Thoracic aorta (tissue), 2 donors: ENCODE data around the gene MYH8. TPM values are rescaled to one million over a fixed set of nuclear protein-coding genes. Genes with fewer than 3 reads are reported as not detected.

Experiments used
- ATAC-seq: fragments of 150-250 bp; one replicate; pipeline ENCODE4 v1.8.0; 2017; ENCODE audit warnings: low read depth; ENCODE audit not compliant: insufficient number of reproducible peaks, low FRiP score
- DNase-seq: peaks from one replicate; pipeline ENCODE4 v3.0.0-alpha.2; 2020; ENCODE audit warnings: low spot score
- H3K27ac ChIP-seq, 2 donors: fragments of 200-600 bp; sonication (generic); 1 replicate in 1 of 2; 2 replicates in 1 of 2; pipeline ENCODE4 v1.5.1; 2016; ENCODE audit warnings: mild to moderate bottlenecking in 2 of 2, moderate library complexity in 2 of 2
- H3K27me3 ChIP-seq: fragments of 200-600 bp; sonication (generic); replicated peaks from 2 replicates; pipeline ENCODE4 v1.6.0; 2016; ENCODE audit warnings: mild to moderate bottlenecking; ENCODE audit not compliant: insufficient read depth
- H3K36me3 ChIP-seq: fragments of 200-600 bp; sonication (generic); one replicate; pipeline ENCODE4 v1.5.1; 2016
- H3K4me1 ChIP-seq, 2 donors: fragments of 200-600 bp; sonication (generic); 1 replicate in 1 of 2; 2 replicates in 1 of 2; pipeline versions ENCODE4 v1.5.1 to v1.6.0; 2016; ENCODE audit warnings: low read depth in 2 of 2, mild to moderate bottlenecking in 1 of 2; ENCODE audit not compliant: control insufficient read depth in 1 of 2
- H3K4me3 ChIP-seq: fragments of 200-600 bp; sonication (generic); 2 replicates; pipeline ENCODE4 v1.5.1; 2016; ENCODE audit warnings: mild to moderate bottlenecking
- H3K9me3 ChIP-seq: fragments of 200-600 bp; sonication (generic); 2 replicates; pipeline ENCODE4 v1.5.1; 2016
- CTCF ChIP-seq: fragments of 200-600 bp; sonication (generic); IDR thresholded peaks from one replicate; pipeline ENCODE4 v1.5.1; 2019; ENCODE audit warnings: antibody characterized with exemption
- total RNA-seq, 2 donors: library from RNA; depleted of rRNA; stranded (reverse); fragments of >200 nt; gene quantifications; one replicate each; pipeline versions ENCODE4 v1.1.0 to v1.2.3, GENCODE V29; 2016

MYH8 gene
- total RNA-seq, 2 donors from 2014 or later: not detected

GRCh38 chr17:10385871-10386270 is 35.9 kb downstream of the MYH8 start:
- Histone ChIP-seq H3K27me3 (no peaks in the 10 kb centered on the region), H3K36me3 (no peaks in the 10 kb centered on the region), H3K9me3 (no peaks in the 10 kb centered on the region), H3K4me1 (no peaks in the 10 kb centered on the region), H3K4me3 (no peak overlapping the region), H3K27ac (no peak overlapping the region)
- ATAC-seq (no peak), DNase-seq (no peak)
- TF ChIP-seq CTCF: no peak

- H3K27ac ChIP-seq: no peak overlapping the region
- no peaks in the 10 kb centered on the region for H3K4me1 ChIP-seq
- ATAC-seq: no peak
- H3K9me3 ChIP-seq: no peaks in the 10 kb centered on the region
- H3K4me3 ChIP-seq: no peak overlapping the region
- no peak for TF ChIP-seq CTCF
- H3K36me3 ChIP-seq: no peaks in the 10 kb centered on the region
- no peaks in the 10 kb centered on the region for H3K27me3 ChIP-seq
- no peak for DNase-seq
Observed at GRCh38 chr17:10384175-10384574, 37.6 kb downstream of the MYH8 start.

GRCh38 chr17:10380631-10381408 is 40.9 kb downstream of the MYH8 start:
- Histone ChIP-seq H3K27me3 (no peaks in the 10 kb centered on the region), H3K4me3 (no peak overlapping the region), H3K4me1 (no peaks in the 10 kb centered on the region), H3K27ac (no peak overlapping the region), H3K36me3 (no peaks in the 10 kb centered on the region), H3K9me3 (no peaks in the 10 kb centered on the region)
- TF ChIP-seq CTCF: no peak
- DNase-seq (no peak), ATAC-seq (no peak)

- no peak within 1 kb of the TSS for H3K4me3 ChIP-seq
- no peaks in the 10 kb centered on the region for H3K36me3 ChIP-seq
- H3K4me1 ChIP-seq: no peaks in the 10 kb centered on the region
- no peak for TF ChIP-seq CTCF
- no peak within 1 kb of the TSS for H3K27ac ChIP-seq
- H3K9me3 ChIP-seq: no peaks in the 10 kb centered on the region
- ATAC-seq: no peak
- no peaks in the 10 kb centered on the region for H3K27me3 ChIP-seq
- no peak for DNase-seq
Observed at GRCh38 chr17:10372906-10373305, 48.8 kb downstream of the MYH8 start, which contains the start of gene MYH13. TSS of gene MYH13 (minus strand) at chr17:10373006. CDS start at chr17:10364530, 8,476 bp downstream.

GRCh38 chr17:10370016-10370608 is 51.6 kb downstream of the MYH8 start:
- H3K36me3 ChIP-seq: no peaks in the 10 kb centered on the region
- H3K27me3 ChIP-seq: no peaks in the 10 kb centered on the region
- ATAC-seq (no peak), DNase-seq (no peak)
- H3K27ac ChIP-seq: no peak overlapping the region
- no peak for TF ChIP-seq CTCF
- no peak overlapping the region for H3K4me3 ChIP-seq
- H3K4me1 ChIP-seq: no peaks in the 10 kb centered on the region
- H3K9me3 ChIP-seq: no peaks in the 10 kb centered on the region
